Measurements from ENCODE around the gene IL12A. TPM values are rescaled to one million over a fixed set of nuclear protein-coding genes. Genes with fewer than 3 reads are reported as not detected.

IL12A gene
- total and polyA plus RNA-seq, 2 of the 8 experiments (the other 6 are each of a cell fraction or from before 2014, with no cell fraction given) = 0.41 to 0.92 TPM

DNA sequence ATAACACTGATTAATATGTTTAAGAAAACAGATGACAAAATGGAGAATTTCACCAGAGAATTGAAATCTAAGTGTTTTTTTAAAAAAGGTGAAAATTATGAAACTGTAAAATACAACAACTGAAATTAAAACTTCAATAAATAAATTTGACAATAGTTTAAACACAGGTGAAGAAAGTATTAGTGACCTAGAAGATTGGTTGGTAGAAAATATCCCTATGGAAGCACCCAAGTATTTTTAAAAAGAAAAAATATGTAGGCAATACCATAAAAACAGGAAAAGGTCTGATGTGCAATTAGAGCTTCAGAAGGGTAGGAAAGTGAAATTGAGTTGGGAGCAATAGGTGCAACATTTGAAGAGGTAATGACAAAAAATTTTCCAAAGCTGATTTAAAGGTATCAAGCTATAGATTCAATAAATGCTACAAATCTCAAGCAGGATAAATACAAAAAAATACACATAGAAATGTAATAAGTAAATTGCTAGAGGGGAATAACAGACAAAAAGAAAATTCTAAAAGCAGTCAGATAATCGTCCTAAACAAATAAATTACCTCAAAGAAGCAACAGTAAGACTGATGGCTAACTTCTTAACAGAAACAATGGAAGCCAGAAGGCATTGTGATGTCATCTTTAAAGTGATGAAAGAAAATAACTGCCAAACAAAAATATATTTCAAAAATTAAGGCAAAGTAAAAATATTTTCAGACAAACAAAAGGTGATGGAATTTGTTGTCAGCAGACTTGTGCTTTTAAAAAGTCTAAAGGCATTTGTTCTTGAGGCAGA lies 9.5 kb upstream of the IL12A start (continued):
- TF ChIP-seq, protein P1, sequence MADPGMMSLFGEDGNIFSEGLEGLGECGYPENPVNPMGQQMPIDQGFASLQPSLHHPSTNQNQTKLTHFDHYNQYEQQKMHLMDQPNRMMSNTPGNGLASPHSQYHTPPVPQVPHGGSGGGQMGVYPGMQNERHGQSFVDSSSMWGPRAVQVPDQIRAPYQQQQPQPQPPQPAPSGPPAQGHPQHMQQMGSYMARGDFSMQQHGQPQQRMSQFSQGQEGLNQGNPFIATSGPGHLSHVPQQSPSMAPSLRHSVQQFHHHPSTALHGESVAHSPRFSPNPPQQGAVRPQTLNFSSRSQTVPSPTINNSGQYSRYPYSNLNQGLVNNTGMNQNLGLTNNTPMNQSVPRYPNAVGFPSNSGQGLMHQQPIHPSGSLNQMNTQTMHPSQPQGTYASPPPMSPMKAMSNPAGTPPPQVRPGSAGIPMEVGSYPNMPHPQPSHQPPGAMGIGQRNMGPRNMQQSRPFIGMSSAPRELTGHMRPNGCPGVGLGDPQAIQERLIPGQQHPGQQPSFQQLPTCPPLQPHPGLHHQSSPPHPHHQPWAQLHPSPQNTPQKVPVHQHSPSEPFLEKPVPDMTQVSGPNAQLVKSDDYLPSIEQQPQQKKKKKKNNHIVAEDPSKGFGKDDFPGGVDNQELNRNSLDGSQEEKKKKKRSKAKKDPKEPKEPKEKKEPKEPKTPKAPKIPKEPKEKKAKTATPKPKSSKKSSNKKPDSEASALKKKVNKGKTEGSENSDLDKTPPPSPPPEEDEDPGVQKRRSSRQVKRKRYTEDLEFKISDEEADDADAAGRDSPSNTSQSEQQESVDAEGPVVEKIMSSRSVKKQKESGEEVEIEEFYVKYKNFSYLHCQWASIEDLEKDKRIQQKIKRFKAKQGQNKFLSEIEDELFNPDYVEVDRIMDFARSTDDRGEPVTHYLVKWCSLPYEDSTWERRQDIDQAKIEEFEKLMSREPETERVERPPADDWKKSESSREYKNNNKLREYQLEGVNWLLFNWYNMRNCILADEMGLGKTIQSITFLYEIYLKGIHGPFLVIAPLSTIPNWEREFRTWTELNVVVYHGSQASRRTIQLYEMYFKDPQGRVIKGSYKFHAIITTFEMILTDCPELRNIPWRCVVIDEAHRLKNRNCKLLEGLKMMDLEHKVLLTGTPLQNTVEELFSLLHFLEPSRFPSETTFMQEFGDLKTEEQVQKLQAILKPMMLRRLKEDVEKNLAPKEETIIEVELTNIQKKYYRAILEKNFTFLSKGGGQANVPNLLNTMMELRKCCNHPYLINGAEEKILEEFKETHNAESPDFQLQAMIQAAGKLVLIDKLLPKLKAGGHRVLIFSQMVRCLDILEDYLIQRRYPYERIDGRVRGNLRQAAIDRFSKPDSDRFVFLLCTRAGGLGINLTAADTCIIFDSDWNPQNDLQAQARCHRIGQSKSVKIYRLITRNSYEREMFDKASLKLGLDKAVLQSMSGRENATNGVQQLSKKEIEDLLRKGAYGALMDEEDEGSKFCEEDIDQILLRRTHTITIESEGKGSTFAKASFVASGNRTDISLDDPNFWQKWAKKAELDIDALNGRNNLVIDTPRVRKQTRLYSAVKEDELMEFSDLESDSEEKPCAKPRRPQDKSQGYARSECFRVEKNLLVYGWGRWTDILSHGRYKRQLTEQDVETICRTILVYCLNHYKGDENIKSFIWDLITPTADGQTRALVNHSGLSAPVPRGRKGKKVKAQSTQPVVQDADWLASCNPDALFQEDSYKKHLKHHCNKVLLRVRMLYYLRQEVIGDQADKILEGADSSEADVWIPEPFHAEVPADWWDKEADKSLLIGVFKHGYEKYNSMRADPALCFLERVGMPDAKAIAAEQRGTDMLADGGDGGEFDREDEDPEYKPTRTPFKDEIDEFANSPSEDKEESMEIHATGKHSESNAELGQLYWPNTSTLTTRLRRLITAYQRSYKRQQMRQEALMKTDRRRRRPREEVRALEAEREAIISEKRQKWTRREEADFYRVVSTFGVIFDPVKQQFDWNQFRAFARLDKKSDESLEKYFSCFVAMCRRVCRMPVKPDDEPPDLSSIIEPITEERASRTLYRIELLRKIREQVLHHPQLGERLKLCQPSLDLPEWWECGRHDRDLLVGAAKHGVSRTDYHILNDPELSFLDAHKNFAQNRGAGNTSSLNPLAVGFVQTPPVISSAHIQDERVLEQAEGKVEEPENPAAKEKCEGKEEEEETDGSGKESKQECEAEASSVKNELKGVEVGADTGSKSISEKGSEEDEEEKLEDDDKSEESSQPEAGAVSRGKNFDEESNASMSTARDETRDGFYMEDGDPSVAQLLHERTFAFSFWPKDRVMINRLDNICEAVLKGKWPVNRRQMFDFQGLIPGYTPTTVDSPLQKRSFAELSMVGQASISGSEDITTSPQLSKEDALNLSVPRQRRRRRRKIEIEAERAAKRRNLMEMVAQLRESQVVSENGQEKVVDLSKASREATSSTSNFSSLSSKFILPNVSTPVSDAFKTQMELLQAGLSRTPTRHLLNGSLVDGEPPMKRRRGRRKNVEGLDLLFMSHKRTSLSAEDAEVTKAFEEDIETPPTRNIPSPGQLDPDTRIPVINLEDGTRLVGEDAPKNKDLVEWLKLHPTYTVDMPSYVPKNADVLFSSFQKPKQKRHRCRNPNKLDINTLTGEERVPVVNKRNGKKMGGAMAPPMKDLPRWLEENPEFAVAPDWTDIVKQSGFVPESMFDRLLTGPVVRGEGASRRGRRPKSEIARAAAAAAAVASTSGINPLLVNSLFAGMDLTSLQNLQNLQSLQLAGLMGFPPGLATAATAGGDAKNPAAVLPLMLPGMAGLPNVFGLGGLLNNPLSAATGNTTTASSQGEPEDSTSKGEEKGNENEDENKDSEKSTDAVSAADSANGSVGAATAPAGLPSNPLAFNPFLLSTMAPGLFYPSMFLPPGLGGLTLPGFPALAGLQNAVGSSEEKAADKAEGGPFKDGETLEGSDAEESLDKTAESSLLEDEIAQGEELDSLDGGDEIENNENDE (IDR thresholded peaks at IDR 0.05; ENCODE audit: insufficient replicate concordance, low read length) = no peak
- TF ChIP-seq NANOG (IDR thresholded peaks at IDR 0.05; ENCODE audit: insufficient read depth, low read depth, low read length, poor library complexity, severe bottlenecking) = no peak
- TF ChIP-seq POLR2AphosphoS5 (IDR thresholded peaks at IDR 0.05; ENCODE audit: low read depth, low read length) = no peak
- TF ChIP-seq CEBPB (IDR thresholded peaks at IDR 0.05; ENCODE audit: low read depth, low read length) = no peak
- TF ChIP-seq GABPA (IDR thresholded peaks at IDR 0.05; ENCODE audit: borderline replicate concordance, insufficient read depth, low read length) = no peak
- TF ChIP-seq HDAC2 (IDR thresholded peaks at IDR 0.05; ENCODE audit: borderline replicate concordance in 1 of 2, low read depth in 2 of 2, low read length in 2 of 2) = no peak
